Measurements from ENCODE around the gene BCR.
"Not testable (repeated sequence)": the region's sequence is repeated elsewhere in the genome, so short reads cannot be mapped to it uniquely, and the experiment has no call there.

BCR gene

GRCh38 chr22:23322497-23323080, 142.3 kb downstream of the BCR start:
- not testable (repeated sequence) for DNase-seq (ENCODE audit: low read depth)

GRCh38 chr22:23323960-23324688, 143.8 kb downstream of the BCR start:
- DNase-seq (ENCODE audit: low read depth): not testable (repeated sequence)

GRCh38 chr22:23325183-23325582, 144.9 kb downstream of the BCR start:
- no peak for DNase-seq (ENCODE audit: low read depth)

GRCh38 chr22:23333822-23334221, 153.5 kb downstream of the BCR start:
- not testable (repeated sequence) for DNase-seq (ENCODE audit: low read depth)

GRCh38 chr22:23337672-23338071, 157.4 kb downstream of the BCR start:
- not testable (repeated sequence) for DNase-seq (ENCODE audit: low read depth)

- DNase-seq (ENCODE audit: low read depth): not testable (repeated sequence)
Observed at GRCh38 chr22:23341942-23342695, 161.8 kb downstream of the BCR start.

GRCh38 chr22:23351321-23351720, 171.0 kb downstream of the BCR start:
- no peak for DNase-seq (ENCODE audit: low read depth)

GRCh38 chr22:23353004-23353403, 172.7 kb downstream of the BCR start:
- DNase-seq (ENCODE audit: low read depth): no peak

GRCh38 chr22:23353696-23354095, 173.4 kb downstream of the BCR start:
- no peak for DNase-seq (ENCODE audit: low read depth)

- no peak for DNase-seq (ENCODE audit: low read depth)
Observed at GRCh38 chr22:23356094-23356493, 175.8 kb downstream of the BCR start.

GRCh38 chr22:23357053-23357452, 176.7 kb downstream of the BCR start:
- DNase-seq (ENCODE audit: low read depth): no peak

- DNase-seq (ENCODE audit: low read depth): no peak
Observed at GRCh38 chr22:23359583-23360123, 179.3 kb downstream of the BCR start.

- no peak for DNase-seq (ENCODE audit: low read depth)
Observed at GRCh38 chr22:23361676-23362075, 181.4 kb downstream of the BCR start.

GRCh38 chr22:23363683-23364082, 183.4 kb downstream of the BCR start:
- DNase-seq (ENCODE audit: low read depth): no peak

- no peak for DNase-seq (ENCODE audit: low read depth)
Observed at GRCh38 chr22:23364389-23364788, 184.1 kb downstream of the BCR start.

GRCh38 chr22:23365524-23365923, 185.2 kb downstream of the BCR start:
- DNase-seq (ENCODE audit: low read depth): no peak

GRCh38 chr22:23365961-23366360, 185.7 kb downstream of the BCR start:
- no peak for DNase-seq (ENCODE audit: low read depth)

- not testable (repeated sequence) for DNase-seq (ENCODE audit: low read depth)
Observed at GRCh38 chr22:23367196-23367595, 186.9 kb downstream of the BCR start.

All from stimulated activated CD8-positive, alpha-beta memory T cell treated with anti-CD3 and anti-CD28 coated beads, Interleukin-15, amount 100 ng/mL, for 24 hours (primary cell).